GM08714 (cell line): Measurements from ENCODE around the gene ANKRD11.

Experiments used
- H3K4me3 ChIP-seq: fragments of 200-500 bp; sonication (Bioruptor generic); 2 replicates; pipeline ENCODE4 v1.5.1; 2014; ENCODE audit warnings: mild to moderate bottlenecking, low read length, inconsistent platforms
- ZNF274 ChIP-seq: IDR thresholded peaks from 2 replicates; pipeline ENCODE4 v1.6.1; 2012; ENCODE audit warnings: mild to moderate bottlenecking, low read depth, low read length

ANKRD11 gene

DNA sequence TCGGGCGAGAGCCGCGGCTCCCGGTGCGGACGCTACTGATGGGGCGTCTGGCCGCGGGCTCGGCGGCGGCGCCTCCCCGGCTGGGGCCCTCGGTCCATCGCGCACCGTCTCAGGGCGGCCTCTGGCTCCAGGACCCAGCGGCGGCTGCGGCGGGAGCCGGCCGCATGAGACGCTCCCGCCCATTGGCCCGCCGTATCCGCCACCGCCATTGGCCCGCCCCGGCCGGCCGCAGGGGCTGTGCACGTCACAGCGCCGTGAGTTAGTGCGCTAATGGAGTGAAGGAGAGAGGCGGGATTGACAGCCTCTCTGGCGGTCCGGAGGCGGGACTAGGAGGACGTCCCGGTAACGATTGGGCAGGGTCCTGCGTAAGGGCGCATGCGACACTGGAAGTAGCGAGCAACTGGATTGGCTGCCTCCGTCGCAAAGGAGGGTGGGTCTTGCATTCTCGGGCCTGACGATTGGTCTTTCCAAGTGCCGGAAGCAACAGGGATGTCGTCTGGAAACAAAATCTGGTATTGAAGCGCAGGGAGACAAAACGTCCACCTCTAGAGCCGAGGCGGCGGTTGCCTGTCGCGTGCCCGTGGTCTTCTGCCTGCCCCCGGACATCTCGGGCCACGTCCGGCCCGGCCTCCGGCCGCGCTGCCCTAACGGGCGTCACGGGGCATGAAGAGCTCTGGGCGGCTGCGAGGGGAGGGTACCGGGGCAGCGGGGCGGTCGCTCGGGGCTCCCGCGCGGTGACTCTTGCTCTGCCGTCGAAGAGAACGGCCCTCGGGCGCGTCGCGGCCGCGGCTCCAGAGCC is at the start of gene ANKRD11:
Gene ANKRD11, minus strand, starts transcription at position 123 of the 799 bp plus-strand sequence. CDS start 173,542 bp downstream, outside the sequence.
- peak within 1 kb of the TSS; percentile 94 for H3K4me3 ChIP-seq
- TF ChIP-seq ZNF274, result no peak

DNA sequence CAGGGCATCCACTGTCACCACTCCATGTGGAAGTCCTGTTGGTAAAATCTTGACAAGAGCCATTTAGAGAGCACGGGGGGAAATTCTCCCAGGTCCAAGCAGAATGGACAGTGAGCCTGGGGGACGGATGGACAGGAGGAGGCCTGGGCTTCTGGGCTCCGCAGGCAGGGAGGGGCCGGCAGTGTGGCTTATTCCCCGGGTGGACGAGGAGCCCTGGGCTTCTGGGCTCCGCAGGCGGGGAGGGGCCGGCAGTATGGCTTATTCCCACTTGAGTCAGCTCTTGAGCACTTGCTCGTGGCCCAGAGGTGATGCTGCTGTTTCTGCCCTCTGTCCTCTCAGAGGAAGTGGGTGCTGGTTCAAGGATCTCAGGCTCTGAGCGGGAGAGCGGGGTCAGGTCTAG is 47.9 kb upstream of the ANKRD11 start:
- H3K4me3 ChIP-seq, result no peak overlapping the region
- TF ChIP-seq ZNF274, result no peak

DNA sequence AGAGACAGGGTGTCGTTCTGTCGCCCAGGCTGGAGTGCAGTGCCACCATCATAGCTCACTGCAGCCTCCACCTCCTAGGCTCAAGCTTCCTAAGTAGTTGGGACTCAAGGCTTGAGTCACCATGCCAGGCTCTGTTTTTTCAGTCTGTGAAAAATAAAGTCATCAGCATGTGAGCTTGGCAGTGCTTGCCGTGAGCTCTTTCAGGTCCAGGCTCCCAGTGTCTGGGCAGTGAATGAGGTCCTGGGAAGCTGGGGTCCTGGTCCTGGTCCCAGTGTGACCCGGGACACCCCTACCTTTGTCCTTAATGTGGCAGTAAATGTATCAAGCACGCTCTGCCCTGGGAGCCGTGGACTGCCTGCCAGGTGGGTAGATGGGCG is 47.2 kb upstream of the ANKRD11 start:
- H3K4me3 ChIP-seq, result no peak overlapping the region
- no peak for TF ChIP-seq ZNF274

- no peak overlapping the region for H3K4me3 ChIP-seq
- no peak for TF ChIP-seq ZNF274
These were observed 46.7 kb upstream of the ANKRD11 start for GRCh38 chr16:89536886-89537548.

DNA sequence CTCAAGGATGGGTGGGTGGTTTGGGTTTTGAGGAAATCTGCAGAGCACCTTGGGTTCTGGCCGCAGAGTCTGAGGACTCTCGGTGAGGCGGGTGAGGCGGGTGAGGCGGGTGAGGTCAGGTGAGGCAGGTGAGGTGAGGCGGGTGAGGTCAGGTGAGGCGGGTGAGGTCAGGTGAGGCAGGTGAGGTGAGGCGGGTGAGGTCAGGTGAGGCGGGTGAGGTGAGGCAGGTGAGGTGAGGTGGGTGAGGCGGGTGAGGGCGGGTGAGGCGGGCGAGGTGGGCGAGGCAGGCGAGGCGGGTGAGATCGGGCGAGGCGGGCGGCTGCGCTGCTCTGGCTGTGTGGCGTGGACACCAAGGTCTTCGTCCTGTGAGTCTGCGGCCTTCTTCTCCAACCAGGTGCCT is 46.0 kb upstream of the ANKRD11 start:
- TF ChIP-seq ZNF274, result no peak
- H3K4me3 ChIP-seq, result no peak overlapping the region

- H3K4me3 ChIP-seq, result no peak overlapping the region
- no peak for TF ChIP-seq ZNF274
These were observed 43.9 kb upstream of the ANKRD11 start for GRCh38 chr16:89534252-89534756.

GRCh38 chr16:89531821-89532526 is 41.6 kb upstream of the ANKRD11 start:
- no peak for TF ChIP-seq ZNF274

GRCh38 chr16:89530401-89531381 is 40.3 kb upstream of the ANKRD11 start:
- TF ChIP-seq ZNF274, result no peak
- H3K4me3 ChIP-seq, result no peak overlapping the region

More at GRCh38 chr16:89531821-89532526, 41.6 kb upstream of the ANKRD11 start:
- no peak overlapping the region for H3K4me3 ChIP-seq

GRCh38 chr16:89529097-89529496 is 38.7 kb upstream of the ANKRD11 start:
- H3K4me3 ChIP-seq, result no peak overlapping the region
- TF ChIP-seq ZNF274, result no peak

GRCh38 chr16:89525146-89525913 is 35.0 kb upstream of the ANKRD11 start:
- H3K4me3 ChIP-seq, result peak overlapping the region; percentile 6; the same call in 1 of the 2 replicates
- no peak for TF ChIP-seq ZNF274

DNA sequence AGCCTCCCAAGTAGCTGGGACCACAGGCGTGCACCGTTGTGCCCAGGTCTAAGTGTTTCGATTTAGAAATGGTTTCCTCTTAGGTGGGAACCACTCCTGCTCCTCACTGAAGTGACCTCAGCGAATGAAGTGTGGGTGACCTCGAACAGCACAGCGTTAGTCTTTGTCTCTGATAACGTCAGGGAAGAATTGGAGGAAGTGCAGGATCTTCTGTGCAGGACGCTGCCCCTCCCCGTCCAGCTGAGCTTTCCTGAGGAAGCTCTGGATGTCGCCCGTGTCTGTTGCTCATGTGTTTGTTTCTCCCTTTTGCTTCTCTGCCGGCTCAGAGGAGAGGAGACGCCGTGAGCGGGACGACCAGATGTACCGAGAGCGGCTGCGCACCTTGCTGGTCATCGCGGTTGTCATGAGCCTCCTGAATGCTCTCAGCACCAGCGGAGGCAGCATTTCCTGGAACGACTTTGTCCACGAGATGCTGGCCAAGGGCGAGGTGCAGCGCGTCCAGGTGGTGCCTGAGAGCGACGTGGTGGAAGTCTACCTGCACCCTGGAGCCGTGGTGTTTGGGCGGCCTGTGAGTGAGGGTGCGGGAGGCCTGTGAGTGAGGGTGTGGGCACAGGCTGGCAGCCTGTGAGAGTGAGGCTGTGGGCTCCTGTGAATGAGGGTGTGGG is 33.5 kb upstream of the ANKRD11 start:
- no peak for TF ChIP-seq ZNF274
- H3K4me3 ChIP-seq, result no peak overlapping the region

DNA sequence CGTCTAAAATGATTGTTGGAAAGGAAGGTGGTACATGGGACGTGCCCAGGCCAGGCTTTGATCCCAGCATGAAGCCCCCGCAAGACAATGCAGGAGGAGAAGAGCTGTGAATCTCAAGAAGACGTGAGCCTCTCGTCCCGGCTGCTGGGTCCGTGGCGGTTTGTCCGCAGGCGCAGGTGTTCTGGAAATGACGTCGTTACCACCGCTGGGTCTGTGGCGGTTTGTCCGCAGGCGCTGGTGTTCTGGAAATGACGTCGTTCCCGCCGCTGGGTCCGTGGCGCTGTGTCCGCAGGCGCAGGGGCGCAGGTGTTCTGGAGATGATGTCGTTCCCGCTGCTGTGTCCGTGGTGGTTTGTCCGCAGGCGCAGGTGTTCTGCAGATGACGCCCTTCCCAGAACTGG is 31.9 kb upstream of the ANKRD11 start:
- TF ChIP-seq ZNF274, result no peak
- no peak overlapping the region for H3K4me3 ChIP-seq

DNA sequence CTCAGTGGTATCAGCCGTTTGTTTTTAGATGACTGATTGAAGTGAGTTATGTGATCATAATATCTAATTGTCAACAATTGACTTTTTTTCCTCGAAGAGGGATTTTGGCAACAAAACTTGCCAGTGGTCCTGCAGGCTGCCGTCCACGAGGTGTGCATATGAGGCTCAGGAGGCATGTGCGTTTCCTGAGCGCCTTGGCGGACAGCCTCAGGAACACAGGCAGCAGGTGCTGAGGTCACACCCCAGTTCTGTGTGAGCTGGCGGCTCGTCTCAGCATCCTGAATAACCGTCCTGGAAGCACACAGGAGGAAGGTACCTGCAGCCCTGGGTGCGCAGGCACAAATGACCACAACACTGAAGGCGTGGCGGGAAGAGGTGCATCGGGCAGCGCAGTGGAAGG is 29.5 kb upstream of the ANKRD11 start:
- TF ChIP-seq ZNF274, result no peak
- no peak overlapping the region for H3K4me3 ChIP-seq
